ENCODE measurements around the gene KIF20B. TPM values are rescaled to one million over a fixed set of nuclear protein-coding genes. Genes with fewer than 3 reads are reported as not detected.
A peak's percentile ranks its signal among the peaks of the same experiment; 100 is the strongest.

Gene KIF20B
- total and polyA plus RNA-seq, 2 of the 13 experiments (the other 11 are each of a cell fraction or from before 2014, with no cell fraction given), result 3.5 to 38.6 TPM

- no peak overlapping the region for H2AFZ ChIP-seq (ENCODE audit: low read length)
- no peak overlapping the region for H3K4me3 ChIP-seq (replicated peaks in 1 of 3; ENCODE audit: insufficient read depth in 1 of 3, low read depth in 2 of 3, low read length in 3 of 3)
- H3K9ac ChIP-seq (ENCODE audit: insufficient read depth, low read depth, low read length), result no peak overlapping the region
- no peaks in the 10 kb centered on the region for H4K20me1 ChIP-seq (ENCODE audit: insufficient read depth, low read length)
- no peak for DNase-seq (ENCODE audit: low spot score)
- in situ Hi-C loops (cut with HindIII; ENCODE audit: extremely low pct_ligation_motif_present, low pct_unique_long_range_greater_than_20kb) (loop anchor here (25.0 kb wide), 1 partner anchor 527 kb away; no protein-coding TSS in a partner anchor), intact Hi-C loops (cut with micrococcal nuclease; ENCODE audit: unreplicated experiment) (no loop called here)
- no peaks in the 10 kb centered on the region for H3K79me2 ChIP-seq (ENCODE audit: insufficient read depth, low read length)
- H3K9me3 ChIP-seq (ENCODE audit: low read length), result no peaks in the 10 kb centered on the region
- TF ChIP-seq ZNF10 (CRISPR knock-in tag; IDR thresholded peaks at IDR 0.05; ENCODE audit: borderline replicate concordance, low read depth), result no peak
- TF ChIP-seq DR1 (CRISPR knock-in tag; IDR thresholded peaks at IDR 0.05), result no peak
- TF ChIP-seq NFYC (CRISPR knock-in tag; IDR thresholded peaks at IDR 0.05), result peak; percentile 38; the same call in 1 of the 2 replicates
- no peak for TF ChIP-seq CREM (IDR thresholded peaks at IDR 0.05)
- TF ChIP-seq CREM (CRISPR knock-in tag; IDR thresholded peaks at IDR 0.05), result no peak
- TF ChIP-seq ZXDC (CRISPR knock-in tag; IDR thresholded peaks at IDR 0.05), result no peak
- TF ChIP-seq ZNF282 (IDR thresholded peaks at IDR 0.05; ENCODE audit: partially characterized antibody), result no peak
- TF ChIP-seq NCOR1 (IDR thresholded peaks at IDR 0.05; ENCODE audit: borderline replicate concordance, low read length), result no peak
- BruUV-seq (replicated peaks), result no TSS peak
- H3K4me1 ChIP-seq (ENCODE audit: insufficient read depth, low read length), result no peaks in the 10 kb centered on the region
- FAIRE-seq, result no peak
- no peaks in the 10 kb centered on the region for H3K27me3 ChIP-seq (ENCODE audit: control insufficient read depth in 1 of 2, insufficient read depth in 2 of 2, low read length in 2 of 2)
- no peak for ATAC-seq
- H3K27ac ChIP-seq (ENCODE audit: extremely low read length, insufficient read depth, low read length), result no peak overlapping the region
- peaks cover 0 to under 1% of the 10 kb centered on the region in 2 experiments; a peak in 1 of 5 replicates for H3K36me3 ChIP-seq (replicated peaks in 1 of 2; ENCODE audit: control insufficient read depth in 1 of 2, insufficient read depth in 2 of 2, low read length in 2 of 2)
- H3K4me2 ChIP-seq (ENCODE audit: low read depth, low read length), result no peak overlapping the region
- ChIA-PET CTCF (ENCODE audit: low intra/inter-chr PET ratio, low total read pairs) (no interaction called here), POLR2A (no interaction called here)
- WGBS (ENCODE audit: low lambda C conversion rate), result 100% methylated on average over 3 of the region's 3 CpGs
Measured at GRCh38 chr10:89785095-89785494, 83.7 kb downstream of the KIF20B start.
